HG03457 (cell line): ENCODE results near the gene ATP8B1.
A peak's percentile ranks its signal among the peaks of the same experiment; 100 is the strongest.

Experiments
- ATAC-seq: cut with Tn5 transposase; IDR thresholded peaks from one replicate; pipeline ENCODE4 v1.9.1; 2021; ENCODE audit warnings: moderate number of reproducible peaks; ENCODE audit not compliant: unreplicated experiment

The ATP8B1 gene

GRCh38 chr18:57819671-57820460, 16.8 kb upstream of the ATP8B1 start:
- ATAC-seq = peak; percentile 73

- no peak for ATAC-seq
These were observed 16.0 kb upstream of the ATP8B1 start for GRCh38 chr18:57819119-57819518.

DNA sequence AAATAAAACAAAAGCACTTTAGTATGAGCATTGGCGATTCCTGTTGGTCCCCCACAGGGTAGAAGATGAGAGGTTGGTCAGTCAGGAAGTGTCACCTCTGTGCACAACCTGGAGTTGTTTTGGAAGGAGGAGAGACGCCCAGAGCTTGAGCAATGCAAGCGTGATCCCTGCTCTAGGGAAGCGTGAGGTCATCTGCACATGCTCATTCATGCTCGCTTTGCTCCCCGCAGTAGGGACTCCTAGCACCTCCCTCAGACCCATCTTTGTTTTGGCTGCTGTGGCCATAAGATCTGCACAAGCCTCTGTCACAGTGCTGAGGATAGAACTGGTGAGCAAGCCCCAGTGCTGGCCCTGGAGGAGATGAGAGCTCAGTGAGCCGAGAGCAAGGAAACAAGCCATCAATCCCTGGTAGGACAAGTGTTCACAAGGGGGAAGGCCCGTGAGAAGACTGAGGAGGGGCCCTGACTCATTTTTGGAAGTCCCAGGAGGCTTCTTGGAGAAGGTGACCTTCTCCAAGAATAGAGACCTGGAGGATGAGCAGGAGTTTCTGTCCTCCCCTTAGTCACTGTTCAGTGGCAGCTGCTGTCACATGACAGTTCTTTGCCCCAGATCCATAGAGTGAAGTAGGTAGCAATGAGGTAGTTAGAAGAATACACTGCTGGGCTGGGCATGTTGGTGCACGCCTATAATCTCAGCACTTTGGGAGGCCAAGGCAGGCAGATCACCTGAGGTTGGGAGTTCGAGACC, 13.3 kb upstream of the ATP8B1 start:
- no peak for ATAC-seq

DNA sequence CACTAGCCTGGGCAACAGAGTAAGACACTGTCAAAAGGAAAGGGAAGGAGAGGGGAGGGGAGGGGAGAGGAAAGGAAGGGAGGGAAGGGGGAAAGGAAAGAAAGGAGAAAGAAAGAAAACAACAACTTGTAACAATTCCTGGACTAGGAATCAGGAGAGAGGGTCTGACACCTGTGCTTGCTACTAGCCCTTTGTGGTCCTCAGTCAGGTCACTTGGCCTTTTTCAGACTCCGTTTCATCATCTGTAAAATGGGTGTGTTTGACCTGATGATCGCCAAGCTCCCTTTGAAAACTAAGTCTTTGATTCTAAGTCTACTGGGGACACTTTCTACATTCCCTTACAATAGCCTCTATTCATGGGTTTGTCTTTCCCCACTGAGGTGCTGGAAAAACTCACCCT, 11.4 kb upstream of the ATP8B1 start:
- no peak for ATAC-seq

DNA sequence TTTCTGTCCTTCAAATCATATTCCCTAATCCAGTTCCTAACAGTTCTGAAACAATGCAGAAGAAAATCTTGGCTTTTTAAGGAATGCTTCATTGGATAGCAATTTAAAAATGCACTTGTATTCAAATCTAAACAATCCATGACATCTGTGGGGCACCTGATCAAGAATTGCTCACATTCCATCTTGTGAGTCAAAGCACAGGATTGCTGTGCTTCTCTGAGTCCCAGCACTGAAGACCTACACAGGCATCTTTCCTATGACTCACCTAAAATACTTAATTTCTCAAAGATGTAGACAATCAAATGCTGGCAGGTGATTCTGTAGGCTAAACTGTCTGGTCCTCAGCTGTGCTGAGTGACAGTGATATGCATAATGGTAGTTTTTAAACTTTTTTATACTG, 10.1 kb upstream of the ATP8B1 start:
- no peak for ATAC-seq

DNA sequence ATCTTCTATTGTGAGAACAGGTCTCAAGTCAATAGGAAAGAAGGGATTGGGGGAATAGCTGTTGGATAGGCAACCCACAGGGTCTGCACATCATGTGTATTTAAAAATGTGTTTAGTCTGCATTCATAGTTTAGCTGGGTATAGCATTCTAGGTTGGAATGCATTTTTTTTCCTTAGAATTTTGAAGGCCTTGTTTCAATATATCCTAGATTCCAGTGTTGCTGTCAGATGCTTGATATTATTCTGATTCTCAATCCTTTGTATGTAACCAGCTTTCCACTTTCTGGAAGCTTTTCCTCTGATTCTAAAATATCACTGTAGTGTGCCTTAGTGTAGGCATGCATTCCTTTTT, 9.0 kb upstream of the ATP8B1 start:
- no peak for ATAC-seq

DNA sequence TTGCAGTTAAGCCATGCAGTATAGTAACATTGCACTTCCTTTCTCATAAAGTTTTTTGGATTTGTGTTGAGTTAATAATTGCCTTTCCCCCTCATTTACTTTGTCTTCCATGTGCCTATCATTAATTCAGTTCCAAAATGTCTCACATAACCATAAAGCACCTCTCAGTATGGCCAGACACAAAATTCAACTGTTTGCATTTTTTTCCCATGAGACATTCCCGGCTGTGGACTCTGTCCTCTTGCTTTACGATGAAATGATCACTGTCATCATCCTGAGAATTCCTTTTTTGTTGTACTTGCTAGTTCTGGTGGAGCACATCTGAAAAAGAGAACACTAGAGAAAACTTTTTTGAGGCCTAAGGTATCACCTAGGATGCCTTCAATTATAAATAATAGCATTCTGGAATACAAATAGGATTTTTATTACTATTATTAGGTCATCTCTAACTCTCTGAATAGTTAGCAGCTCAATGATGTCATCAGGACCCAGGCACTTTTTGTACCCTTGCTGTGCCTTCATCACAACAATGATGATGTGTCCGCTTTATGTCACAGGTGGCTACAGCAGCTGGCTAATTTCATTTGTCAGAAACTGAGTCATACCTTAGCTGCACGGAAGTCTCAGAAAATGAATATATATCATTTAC, 8.5 kb upstream of the ATP8B1 start:
- no peak for ATAC-seq

DNA sequence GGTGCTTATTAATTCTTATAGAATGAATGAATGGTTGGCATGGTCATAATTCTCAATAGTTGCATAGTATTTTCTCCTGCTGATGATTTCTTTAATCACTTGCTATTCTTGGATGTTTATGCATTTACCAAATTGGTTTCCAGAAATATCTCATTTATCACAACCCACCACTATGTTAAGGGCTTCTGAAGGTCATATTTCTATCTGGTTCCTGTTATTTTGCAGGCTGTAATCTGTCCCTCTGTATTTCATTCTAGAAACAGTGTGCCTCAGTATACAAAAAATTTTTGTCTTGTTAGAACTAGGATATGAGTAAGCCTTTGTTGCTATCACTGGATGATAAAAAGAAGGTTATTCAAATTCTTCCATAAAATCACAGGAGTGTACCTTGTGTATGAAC, 6.1 kb upstream of the ATP8B1 start:
- ATAC-seq = no peak

DNA sequence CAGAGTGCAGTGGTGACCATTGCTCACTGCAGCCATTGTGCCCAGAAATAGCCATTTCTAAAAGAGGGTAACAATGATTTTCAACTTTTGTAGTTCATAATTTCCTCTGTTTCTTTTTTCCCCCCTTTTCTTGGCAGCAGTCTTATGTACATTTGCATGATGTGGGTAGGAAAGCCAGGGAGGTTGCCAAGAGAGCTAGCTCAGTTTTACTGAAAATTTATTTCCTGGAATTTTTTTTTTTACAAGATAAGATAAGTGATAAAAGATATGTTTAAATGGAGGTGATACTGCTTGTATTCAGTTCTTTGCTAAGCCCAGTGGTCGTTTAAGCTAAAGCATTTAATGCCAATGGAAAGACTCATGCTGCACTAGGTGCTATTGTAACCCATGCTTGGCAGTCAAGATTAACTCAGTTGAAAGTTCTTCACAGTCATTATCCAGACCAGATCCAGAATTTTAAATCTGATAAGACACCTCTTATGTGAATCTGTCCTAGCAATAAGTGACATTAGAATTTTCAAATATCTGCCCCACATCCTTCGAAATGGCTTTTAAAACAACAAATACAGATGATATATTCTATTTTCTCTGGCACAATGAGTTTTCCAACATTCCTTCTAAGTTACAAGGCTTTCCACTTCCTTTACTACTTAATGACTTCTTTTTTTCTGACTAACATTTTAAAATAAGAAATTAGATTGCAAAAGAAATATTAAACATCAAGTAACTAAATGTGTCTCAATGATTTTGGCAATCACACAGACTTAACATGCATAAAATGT, 4.4 kb upstream of the ATP8B1 start:
- ATAC-seq = no peak

GRCh38 chr18:57806978-57807285, 3.8 kb upstream of the ATP8B1 start:
- ATAC-seq = no peak

DNA sequence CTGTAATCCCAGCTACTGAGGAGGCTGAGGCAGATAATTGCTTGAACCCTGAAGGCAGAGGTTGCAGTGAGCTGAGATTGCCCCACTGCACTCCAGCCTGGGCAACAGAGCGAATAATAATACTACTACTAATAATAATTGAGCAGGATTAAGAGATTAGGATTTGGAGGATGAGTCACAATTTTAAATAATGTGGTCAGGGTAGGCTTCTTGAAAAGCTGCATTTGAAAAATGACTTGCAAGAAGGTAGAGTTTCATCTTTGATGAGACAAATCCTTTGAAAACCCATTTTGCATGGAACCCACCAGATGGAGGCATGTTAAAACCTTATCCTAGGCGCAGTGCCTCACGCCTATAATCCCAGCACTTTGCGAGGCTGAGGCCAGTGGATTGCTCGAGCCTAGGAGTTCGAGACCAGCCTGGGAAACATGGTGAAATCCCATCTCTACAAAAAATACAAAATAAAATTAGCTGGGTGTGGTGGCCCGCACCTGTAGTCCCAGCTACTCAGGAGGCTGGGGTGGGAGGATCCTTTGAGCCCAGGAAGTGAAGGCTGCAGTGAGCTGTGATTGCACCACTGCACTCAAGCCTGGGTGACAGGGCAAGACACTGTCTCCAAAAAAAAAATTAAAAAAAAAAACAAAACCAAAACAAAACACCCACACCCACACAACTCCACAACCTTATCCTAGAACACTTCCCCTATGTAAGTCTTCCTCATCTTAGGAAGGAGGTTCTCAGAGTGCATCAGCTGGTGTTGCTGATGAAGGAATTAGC, 3.3 kb upstream of the ATP8B1 start:
- no peak for ATAC-seq

DNA sequence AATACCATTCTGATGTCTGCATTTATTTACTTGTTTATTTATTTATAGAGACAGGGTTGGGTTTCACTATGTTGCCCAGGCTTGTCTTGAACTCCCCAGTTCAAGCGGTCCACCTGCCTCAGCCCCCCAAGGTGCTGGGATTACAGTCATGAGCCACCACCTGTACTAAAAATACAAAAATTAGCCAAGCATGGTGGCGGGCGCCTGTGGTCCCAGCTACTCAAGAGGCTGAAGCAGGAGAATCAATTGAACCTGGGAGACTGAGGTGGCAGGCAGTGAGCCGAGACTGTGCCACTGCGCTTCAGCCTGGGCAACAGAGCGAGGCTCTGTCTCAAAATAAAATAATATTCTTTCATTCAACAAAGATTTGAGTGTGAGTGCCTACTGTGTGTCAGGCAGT, 2.0 kb upstream of the ATP8B1 start:
- ATAC-seq = no peak

- no peak for ATAC-seq
These were observed 1.4 kb upstream of the ATP8B1 start for GRCh38 chr18:57804557-57804956.

- no peak for ATAC-seq
These were observed 657 bp downstream of the ATP8B1 start for GRCh38 chr18:57802213-57803102.

DNA sequence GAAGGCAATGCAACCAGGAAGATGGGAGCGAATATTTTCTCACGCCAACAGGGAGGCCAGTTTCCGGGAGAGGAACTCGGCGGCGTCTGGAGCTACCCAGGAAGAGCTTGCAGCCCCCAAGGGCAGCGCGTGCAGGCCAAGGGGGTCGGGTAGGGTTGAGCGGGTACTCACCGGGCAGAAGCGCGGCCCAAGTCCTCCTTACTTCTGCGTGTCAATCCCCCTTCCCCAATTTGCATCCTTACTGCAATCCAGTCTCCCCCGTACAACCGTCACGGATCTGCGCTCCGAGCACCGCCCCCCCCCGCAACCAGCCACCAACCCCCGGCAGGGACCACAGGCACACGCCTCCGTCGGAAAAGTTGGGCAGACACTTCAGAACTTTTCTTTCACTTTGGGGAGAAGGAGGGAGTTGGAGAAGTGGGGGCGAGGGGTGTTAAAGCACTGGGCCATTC, 1.3 kb downstream of the ATP8B1 start:
- ATAC-seq = no peak

DNA sequence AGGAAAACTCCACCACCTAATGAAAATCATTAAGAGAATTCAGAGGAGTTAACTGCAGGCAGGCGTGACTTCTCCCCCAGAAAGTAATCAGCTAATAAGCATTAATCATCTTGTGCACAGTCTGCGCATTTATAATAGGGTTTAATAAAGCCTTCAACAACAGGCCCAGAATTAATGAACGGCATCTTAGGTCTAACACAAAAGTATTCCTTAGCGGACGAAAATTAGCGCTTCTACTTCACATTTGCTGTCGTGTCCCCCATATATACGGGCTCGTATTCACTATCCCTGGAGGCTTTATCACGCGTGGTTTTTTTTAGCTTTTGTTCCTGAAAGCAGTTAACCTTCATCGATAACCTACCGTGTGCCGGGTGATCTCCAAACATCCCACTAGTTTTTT, 1.8 kb downstream of the ATP8B1 start:
- ATAC-seq = no peak

DNA sequence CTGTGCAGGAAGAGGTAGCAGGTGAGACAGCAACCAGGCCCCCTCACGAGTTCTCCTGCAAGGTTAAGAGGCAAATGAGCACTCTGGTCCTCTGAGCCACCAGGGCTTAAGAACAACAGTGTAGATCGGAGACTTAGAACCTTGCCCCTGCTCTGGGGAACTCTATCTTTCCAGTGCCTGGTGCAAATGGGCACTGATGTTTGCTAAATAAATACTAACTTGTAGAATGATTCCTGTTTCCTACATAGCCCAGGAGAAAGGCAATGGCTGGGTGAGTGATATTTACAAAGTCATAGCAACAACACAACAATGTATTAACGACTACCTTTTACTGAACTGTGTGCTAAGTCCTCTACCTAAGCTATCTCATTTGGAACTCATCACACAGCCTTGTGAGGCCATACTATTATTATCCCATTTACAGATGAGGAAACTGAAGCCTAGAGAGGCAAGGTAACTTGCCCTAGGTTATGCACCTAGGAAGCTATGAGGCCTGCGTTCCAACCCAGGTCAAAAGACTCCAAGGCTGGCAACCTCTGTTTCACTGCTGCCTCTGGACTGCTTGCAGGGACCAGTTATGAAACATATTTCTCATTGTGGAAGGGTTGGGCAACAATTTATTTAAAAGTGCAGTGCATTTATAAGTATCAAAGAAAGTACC, 4.3 kb downstream of the ATP8B1 start:
- ATAC-seq = no peak

DNA sequence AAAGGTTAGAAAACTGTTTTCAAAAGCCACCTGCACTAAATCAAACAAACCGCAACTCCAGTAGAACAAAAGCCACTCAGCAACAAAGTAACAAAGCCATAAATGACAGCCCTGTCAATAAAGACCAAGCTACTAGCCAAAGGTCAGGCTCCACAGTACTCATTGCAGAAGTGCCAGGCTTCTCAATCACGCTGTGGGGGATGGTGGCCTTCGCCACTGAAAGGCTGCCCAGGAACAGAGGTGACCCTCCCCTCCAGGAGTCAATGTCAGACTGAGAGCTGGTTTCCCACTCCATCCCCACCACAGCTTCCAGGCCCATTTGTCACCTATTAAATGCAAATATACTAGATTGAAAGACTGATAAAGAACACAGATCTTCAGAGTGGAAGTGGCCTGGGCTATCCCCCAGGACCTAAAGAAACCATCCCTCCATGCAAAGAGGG, 5.9 kb downstream of the ATP8B1 start:
- ATAC-seq = no peak
